GM19023 (cell line): ENCODE results near the gene CEP295NL.
"Not testable (repeated sequence)": the region's sequence is repeated elsewhere in the genome, so short reads cannot be mapped to it uniquely, and the experiment has no call there.

ENCODE experiments used
- ATAC-seq: cut with Tn5 transposase; IDR thresholded peaks from one replicate; pipeline ENCODE4 v1.9.1; 2021; ENCODE audit warnings: mild to moderate bottlenecking, moderate library complexity; ENCODE audit not compliant: unreplicated experiment

The CEP295NL gene

GRCh38 chr17:78905541-78905940 is 2.5 kb upstream of the CEP295NL start:
- ATAC-seq, result no peak

GRCh38 chr17:78905116-78905515 is 2.1 kb upstream of the CEP295NL start:
- ATAC-seq, result no peak

GRCh38 chr17:78904371-78904770 is 1.4 kb upstream of the CEP295NL start:
- ATAC-seq, result no peak

- ATAC-seq, result not testable (repeated sequence)
These were observed 770 bp downstream of the CEP295NL start for GRCh38 chr17:78902231-78902630.

GRCh38 chr17:78901806-78902205 is 1.2 kb downstream of the CEP295NL start:
- no peak for ATAC-seq

GRCh38 chr17:78900816-78901215 is 2.2 kb downstream of the CEP295NL start:
- ATAC-seq, result no peak

GRCh38 chr17:78899361-78900260 is 3.4 kb downstream of the CEP295NL start:
- no peak for ATAC-seq

GRCh38 chr17:78898947-78899346 is 4.1 kb downstream of the CEP295NL start:
- ATAC-seq, result no peak

GRCh38 chr17:78898075-78898836 is 4.7 kb downstream of the CEP295NL start:
- no peak for ATAC-seq

GRCh38 chr17:78897664-78898047 is 5.3 kb downstream of the CEP295NL start:
- ATAC-seq, result no peak

GRCh38 chr17:78896834-78897663 is 6.0 kb downstream of the CEP295NL start:
- ATAC-seq, result no peak

GRCh38 chr17:78896091-78896833 is 6.7 kb downstream of the CEP295NL start:
- no peak for ATAC-seq

GRCh38 chr17:78895322-78895721 is 7.7 kb downstream of the CEP295NL start:
- no peak for ATAC-seq

GRCh38 chr17:78893684-78894083 is 9.3 kb downstream of the CEP295NL start:
- no peak for ATAC-seq

- ATAC-seq, result no peak
These were observed 10.0 kb downstream of the CEP295NL start for GRCh38 chr17:78892936-78893379.

GRCh38 chr17:78892520-78892919 is 10.5 kb downstream of the CEP295NL start:
- no peak for ATAC-seq

GRCh38 chr17:78892062-78892456 is 10.9 kb downstream of the CEP295NL start:
- ATAC-seq, result no peak

GRCh38 chr17:78891406-78892061 is 11.5 kb downstream of the CEP295NL start:
- no peak for ATAC-seq

- ATAC-seq, result no peak
These were observed 12.5 kb downstream of the CEP295NL start for GRCh38 chr17:78890498-78890897.

GRCh38 chr17:78890096-78890495 is 12.9 kb downstream of the CEP295NL start:
- ATAC-seq, result not testable (repeated sequence)
